Hepatocyte (in vitro differentiated cells): ENCODE measurements around the gene ZCWPW2. TPM values are rescaled to one million over a fixed set of nuclear protein-coding genes. Genes with fewer than 3 reads are reported as not detected.

Source experiments
- DNase-seq: peaks from one replicate; pipeline ENCODE4 v3.0.0-alpha.2; 2016; ENCODE audit warnings: low spot score
- H2AFZ ChIP-seq: fragments of 200-600 bp; sonication (generic); 2 replicates; pipeline ENCODE4 v1.6.0; 2016; ENCODE audit warnings: antibody characterized with exemption, mild to moderate bottlenecking
- H3K27ac ChIP-seq: fragments of 200-600 bp; sonication (generic); 2 replicates; pipeline ENCODE4 v1.5.1; 2016; ENCODE audit warnings: mild to moderate bottlenecking
- H3K27me3 ChIP-seq: fragments of 200-600 bp; sonication (generic); 2 replicates; pipeline ENCODE4 v1.6.1; 2016
- H3K36me3 ChIP-seq: fragments of 200-600 bp; sonication (generic); replicated peaks from 2 replicates; pipeline ENCODE4 v1.5.1; 2016; ENCODE audit warnings: low read depth; ENCODE audit not compliant: insufficient read depth
- H3K4me1 ChIP-seq: fragments of 200-600 bp; sonication (generic); 2 replicates; pipeline ENCODE4 v1.5.1; 2016; ENCODE audit warnings: mild to moderate bottlenecking, moderate library complexity; ENCODE audit not compliant: insufficient read depth
- H3K4me2 ChIP-seq: fragments of 200-600 bp; sonication (generic); 2 replicates; pipeline ENCODE4 v1.6.0; 2016
- H3K4me3 ChIP-seq: fragments of 200-600 bp; sonication (generic); 2 replicates; pipeline ENCODE4 v1.5.1; 2016; ENCODE audit warnings: mild to moderate bottlenecking
- H3K79me2 ChIP-seq: fragments of 200-600 bp; sonication (generic); 2 replicates; pipeline ENCODE4 v1.6.0; 2017; ENCODE audit warnings: mild to moderate bottlenecking
- H3K9me2 ChIP-seq: fragments of 200-600 bp; sonication (generic); replicated peaks from 2 replicates; pipeline ENCODE4 v1.6.0; 2017; ENCODE audit warnings: mild to moderate bottlenecking; ENCODE audit not compliant: insufficient read depth
- H3K9me3 ChIP-seq: fragments of 200-600 bp; sonication (generic); 2 replicates; pipeline ENCODE4 v1.5.1; 2016; ENCODE audit warnings: low read depth, mild to moderate bottlenecking
- H4K20me1 ChIP-seq: fragments of 200-600 bp; sonication (generic); 2 replicates; pipeline ENCODE4 v1.6.0; 2016; ENCODE audit warnings: mild to moderate bottlenecking; ENCODE audit not compliant: insufficient read depth, poor library complexity, severe bottlenecking
- EZH2 ChIP-seq: fragments of 200-600 bp; sonication (generic); IDR thresholded peaks from 2 replicates; pipeline ENCODE4 v1.6.1; 2016; ENCODE audit warnings: antibody characterized with exemption, mild to moderate bottlenecking, borderline replicate concordance
- EZH2phosphoT487 ChIP-seq: fragments of 200-600 bp; sonication (generic); IDR thresholded peaks from one replicate; pipeline ENCODE4 v1.6.1; 2018; ENCODE audit warnings: antibody characterized with exemption, mild to moderate bottlenecking, low read depth, moderate library complexity; ENCODE audit not compliant: unreplicated experiment, severe bottlenecking
- WGBS: methylation state at CpG from one replicate; pipeline ENCODE4 v1.1.6; 2016; ENCODE audit warnings: low lambda C conversion rate; ENCODE audit errors: missing lambda C conversion rate; 5-methylcytosine and 5-hydroxymethylcytosine counted together
- polyA plus RNA-seq: library from polyadenylated mRNA; unstranded; fragments of >200 nt; fragmentation: Nextera tagmentation; extraction: Ambion mirVana; gene quantifications from 2 replicates; pipeline ENCODE4 v1.2.1, GENCODE V29; 2016
- total RNA-seq: library from RNA; depleted of rRNA; stranded (reverse); fragments of >200 nt; gene quantifications from 2 replicates; pipeline ENCODE4 v1.2.3, GENCODE V29; 2014
- TF ChIP-seq, protein P1 (sequence below): fragments of 200-600 bp; sonication (generic); IDR thresholded peaks from 2 replicates; pipeline ENCODE4 v1.5.1; 2016; ENCODE audit warnings: antibody characterized with exemption, mild to moderate bottlenecking; ENCODE audit not compliant: poor library complexity

The ZCWPW2 gene
- total and polyA plus RNA-seq, 2 experiments from 2014 or later = 0.77 to 1.8 TPM

DNA sequence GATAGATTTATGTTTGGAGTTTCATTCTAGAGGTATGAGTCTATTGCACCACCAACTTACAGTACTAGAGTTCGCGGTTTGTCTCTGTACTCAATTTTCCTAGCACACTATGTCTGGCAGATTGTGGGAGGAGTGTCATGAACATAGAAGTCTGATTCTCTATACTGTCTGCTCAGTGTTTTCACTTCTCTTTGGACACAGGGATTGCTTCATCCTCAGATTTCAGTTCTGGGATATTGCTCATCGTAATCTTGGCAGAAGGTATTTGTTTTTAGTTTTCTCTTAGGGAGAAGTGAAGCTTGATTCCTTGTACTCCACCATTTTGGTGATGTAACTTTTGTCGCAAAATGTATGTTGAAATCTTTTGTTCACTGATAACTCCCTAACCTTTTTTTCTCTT lies 27.9 kb downstream of the ZCWPW2 start:
- WGBS = 81% methylated on average over 4 of the region's 4 CpGs
- no peaks in the 10 kb centered on the region for H4K20me1 ChIP-seq
- no peak overlapping the region for H2AFZ ChIP-seq
- TF ChIP-seq, protein P1, sequence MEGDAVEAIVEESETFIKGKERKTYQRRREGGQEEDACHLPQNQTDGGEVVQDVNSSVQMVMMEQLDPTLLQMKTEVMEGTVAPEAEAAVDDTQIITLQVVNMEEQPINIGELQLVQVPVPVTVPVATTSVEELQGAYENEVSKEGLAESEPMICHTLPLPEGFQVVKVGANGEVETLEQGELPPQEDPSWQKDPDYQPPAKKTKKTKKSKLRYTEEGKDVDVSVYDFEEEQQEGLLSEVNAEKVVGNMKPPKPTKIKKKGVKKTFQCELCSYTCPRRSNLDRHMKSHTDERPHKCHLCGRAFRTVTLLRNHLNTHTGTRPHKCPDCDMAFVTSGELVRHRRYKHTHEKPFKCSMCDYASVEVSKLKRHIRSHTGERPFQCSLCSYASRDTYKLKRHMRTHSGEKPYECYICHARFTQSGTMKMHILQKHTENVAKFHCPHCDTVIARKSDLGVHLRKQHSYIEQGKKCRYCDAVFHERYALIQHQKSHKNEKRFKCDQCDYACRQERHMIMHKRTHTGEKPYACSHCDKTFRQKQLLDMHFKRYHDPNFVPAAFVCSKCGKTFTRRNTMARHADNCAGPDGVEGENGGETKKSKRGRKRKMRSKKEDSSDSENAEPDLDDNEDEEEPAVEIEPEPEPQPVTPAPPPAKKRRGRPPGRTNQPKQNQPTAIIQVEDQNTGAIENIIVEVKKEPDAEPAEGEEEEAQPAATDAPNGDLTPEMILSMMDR = no peak
- TF ChIP-seq EZH2phosphoT487 (no peak), EZH2 (no peak)
- no peak overlapping the region for H3K4me3 ChIP-seq
- no peaks in the 10 kb centered on the region for H3K9me2 ChIP-seq
- DNase-seq = peak; percentile 16
- H3K4me1 ChIP-seq = no peaks in the 10 kb centered on the region
- H3K27ac ChIP-seq = no peak overlapping the region
- H3K9me3 ChIP-seq = no peaks in the 10 kb centered on the region
- no peak overlapping the region for H3K4me2 ChIP-seq
- no peaks in the 10 kb centered on the region for H3K27me3 ChIP-seq
- H3K36me3 ChIP-seq = no peaks in the 10 kb centered on the region
- H3K79me2 ChIP-seq = no peaks in the 10 kb centered on the region

DNA sequence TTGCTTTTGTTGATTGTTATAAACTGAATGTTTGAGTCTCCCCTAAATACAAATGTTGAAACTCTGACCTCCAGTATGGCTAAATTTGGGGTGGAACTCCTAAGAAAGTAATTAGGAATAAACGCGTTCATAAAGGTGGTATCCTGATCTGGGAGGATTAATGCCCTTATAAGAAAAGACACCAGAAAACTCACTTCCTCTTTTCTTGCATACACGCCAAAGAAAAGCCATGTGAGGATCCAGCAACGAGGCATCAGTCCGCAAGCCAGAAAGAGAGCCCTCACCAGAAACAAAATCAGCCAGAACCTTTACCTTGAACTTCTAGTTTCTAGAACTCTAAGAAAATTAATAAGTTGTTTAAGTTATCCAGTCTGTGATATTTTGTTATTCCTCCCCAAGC lies 37.5 kb downstream of the ZCWPW2 start:
- Histone ChIP-seq H2AFZ (no peak overlapping the region), H3K36me3 (no peaks in the 10 kb centered on the region), H3K27ac (no peak overlapping the region), H3K4me2 (no peak overlapping the region), H3K4me1 (no peaks in the 10 kb centered on the region), H3K4me3 (no peak overlapping the region), H3K79me2 (no peaks in the 10 kb centered on the region), H3K9me3 (no peaks in the 10 kb centered on the region), H3K9me2 (no peaks in the 10 kb centered on the region), H3K27me3 (no peaks in the 10 kb centered on the region), H4K20me1 (no peaks in the 10 kb centered on the region)
- no peak for TF ChIP-seq EZH2
- TF ChIP-seq, protein P1 = no peak
- TF ChIP-seq EZH2phosphoT487 = no peak
- 95% methylated on average over 5 of the region's 5 CpGs for WGBS
- DNase-seq = no peak

DNA sequence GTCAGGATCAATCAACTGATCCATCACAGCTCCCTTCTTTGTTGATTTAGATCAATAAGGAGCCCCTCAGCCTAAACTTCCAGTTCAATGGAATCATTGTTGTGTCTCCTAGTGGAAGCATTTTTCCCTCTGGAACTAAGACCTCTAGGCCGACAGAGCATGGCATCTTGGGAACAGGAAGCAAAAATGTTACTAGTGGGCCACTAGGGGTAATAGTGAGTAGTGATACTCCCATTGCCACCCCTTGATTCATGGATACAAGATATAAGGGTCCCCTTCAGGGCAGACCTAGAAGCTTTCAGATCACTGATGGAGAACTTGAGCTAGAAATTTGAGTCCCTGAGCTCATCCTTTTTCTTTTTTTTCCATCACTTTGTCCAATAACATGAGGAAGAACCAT lies 40.5 kb downstream of the ZCWPW2 start:
- no peak overlapping the region for H3K27ac ChIP-seq
- no peaks in the 10 kb centered on the region for H3K36me3 ChIP-seq
- no peak for DNase-seq
- H3K4me3 ChIP-seq = no peak overlapping the region
- WGBS = 96% methylated on average over 1 of the region's 1 CpG
- H3K27me3 ChIP-seq = no peaks in the 10 kb centered on the region
- no peak overlapping the region for H2AFZ ChIP-seq
- no peaks in the 10 kb centered on the region for H3K9me2 ChIP-seq
- no peaks in the 10 kb centered on the region for H3K4me1 ChIP-seq
- no peaks in the 10 kb centered on the region for H3K79me2 ChIP-seq
- no peak for TF ChIP-seq EZH2phosphoT487
- TF ChIP-seq EZH2 = no peak
- TF ChIP-seq, protein P1 = no peak
- no peak overlapping the region for H3K4me2 ChIP-seq
- H4K20me1 ChIP-seq = no peaks in the 10 kb centered on the region
- peaks cover 3% of the 10 kb centered on the region for H3K9me3 ChIP-seq

- WGBS = 92% methylated on average over 3 of the region's 3 CpGs
- no peak overlapping the region for H2AFZ ChIP-seq
- no peaks in the 10 kb centered on the region for H3K9me2 ChIP-seq
- DNase-seq = no peak
- no peak overlapping the region for H3K27ac ChIP-seq
- no peak for TF ChIP-seq EZH2
- TF ChIP-seq EZH2phosphoT487 = no peak
- TF ChIP-seq, protein P1 = no peak
- H3K4me2 ChIP-seq = no peak overlapping the region
- peaks cover 3% of the 10 kb centered on the region for H3K9me3 ChIP-seq
- H3K4me1 ChIP-seq = no peaks in the 10 kb centered on the region
- no peaks in the 10 kb centered on the region for H3K27me3 ChIP-seq
- H3K36me3 ChIP-seq = no peaks in the 10 kb centered on the region
- no peak overlapping the region for H3K4me3 ChIP-seq
- no peaks in the 10 kb centered on the region for H4K20me1 ChIP-seq
- H3K79me2 ChIP-seq = no peaks in the 10 kb centered on the region
Observed at GRCh38 chr3:28399206-28399605, 50.7 kb downstream of the ZCWPW2 start.
